ENCODE data around the gene POLR1E. TPM values are rescaled to one million over a fixed set of nuclear protein-coding genes. Genes with fewer than 3 reads are reported as not detected.

The POLR1E gene, protein sequence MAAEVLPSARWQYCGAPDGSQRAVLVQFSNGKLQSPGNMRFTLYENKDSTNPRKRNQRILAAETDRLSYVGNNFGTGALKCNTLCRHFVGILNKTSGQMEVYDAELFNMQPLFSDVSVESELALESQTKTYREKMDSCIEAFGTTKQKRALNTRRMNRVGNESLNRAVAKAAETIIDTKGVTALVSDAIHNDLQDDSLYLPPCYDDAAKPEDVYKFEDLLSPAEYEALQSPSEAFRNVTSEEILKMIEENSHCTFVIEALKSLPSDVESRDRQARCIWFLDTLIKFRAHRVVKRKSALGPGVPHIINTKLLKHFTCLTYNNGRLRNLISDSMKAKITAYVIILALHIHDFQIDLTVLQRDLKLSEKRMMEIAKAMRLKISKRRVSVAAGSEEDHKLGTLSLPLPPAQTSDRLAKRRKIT
- 24.4 and 26.9 TPM in 2 replicates for total RNA-seq

DNA sequence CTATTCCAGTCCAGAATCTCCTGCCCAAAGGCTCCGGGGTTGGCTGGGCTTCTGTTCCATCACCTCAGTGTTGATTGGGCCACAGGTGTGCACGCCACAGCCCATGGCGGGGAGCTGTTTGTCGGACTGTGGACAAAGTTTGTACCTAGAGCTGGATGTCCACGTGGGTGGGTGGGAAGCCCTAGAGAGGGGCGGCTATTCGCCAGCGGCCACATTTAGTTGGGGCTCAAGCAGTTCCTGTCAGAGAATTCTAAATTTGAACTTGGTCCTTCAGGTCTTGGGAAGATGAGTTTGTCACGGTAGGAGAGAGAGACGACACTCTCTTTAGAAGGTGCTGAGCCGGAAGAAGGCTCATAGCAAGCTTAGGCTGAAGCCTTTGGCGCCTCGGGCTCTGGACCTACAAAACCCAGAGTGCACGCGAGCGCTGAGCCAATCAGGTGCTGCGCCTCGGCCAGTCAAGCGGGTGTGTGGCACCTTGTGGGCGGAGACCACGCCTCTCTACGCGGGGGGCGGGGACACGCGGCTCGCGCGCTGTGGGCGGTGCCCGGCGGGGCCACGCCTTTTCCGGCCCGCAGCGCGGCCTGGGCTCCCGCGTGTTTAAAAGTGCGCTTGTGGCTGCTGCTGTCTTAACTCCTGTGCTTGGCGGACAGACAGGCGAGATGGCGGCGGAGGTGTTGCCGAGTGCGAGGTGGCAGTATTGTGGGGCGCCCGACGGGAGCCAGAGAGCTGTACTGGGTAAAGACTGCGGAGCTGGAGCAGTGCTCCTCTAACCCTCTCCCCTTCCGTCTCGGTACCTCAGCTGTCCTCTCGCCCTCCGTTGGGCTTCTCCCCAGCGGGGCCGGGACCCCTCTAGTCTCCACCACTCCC is at the start of gene POLR1E:
Gene POLR1E, plus strand, starts transcription at position 560 of the 867 bp plus-strand sequence. Its CDS starts 100 bp downstream, at position 660.
- Histone ChIP-seq H3K27me3 (ENCODE audit: control insufficient read depth, insufficient read depth, low read length) (no peaks in the 10 kb centered on the region), H3K4me3 (ENCODE audit: low read depth, low read length) (peak within 1 kb of the TSS; percentile 79), H3K36me3 (ENCODE audit: control insufficient read depth, insufficient read depth, low read length) (no peaks in the 10 kb centered on the region)
- TF ChIP-seq, protein P1, sequence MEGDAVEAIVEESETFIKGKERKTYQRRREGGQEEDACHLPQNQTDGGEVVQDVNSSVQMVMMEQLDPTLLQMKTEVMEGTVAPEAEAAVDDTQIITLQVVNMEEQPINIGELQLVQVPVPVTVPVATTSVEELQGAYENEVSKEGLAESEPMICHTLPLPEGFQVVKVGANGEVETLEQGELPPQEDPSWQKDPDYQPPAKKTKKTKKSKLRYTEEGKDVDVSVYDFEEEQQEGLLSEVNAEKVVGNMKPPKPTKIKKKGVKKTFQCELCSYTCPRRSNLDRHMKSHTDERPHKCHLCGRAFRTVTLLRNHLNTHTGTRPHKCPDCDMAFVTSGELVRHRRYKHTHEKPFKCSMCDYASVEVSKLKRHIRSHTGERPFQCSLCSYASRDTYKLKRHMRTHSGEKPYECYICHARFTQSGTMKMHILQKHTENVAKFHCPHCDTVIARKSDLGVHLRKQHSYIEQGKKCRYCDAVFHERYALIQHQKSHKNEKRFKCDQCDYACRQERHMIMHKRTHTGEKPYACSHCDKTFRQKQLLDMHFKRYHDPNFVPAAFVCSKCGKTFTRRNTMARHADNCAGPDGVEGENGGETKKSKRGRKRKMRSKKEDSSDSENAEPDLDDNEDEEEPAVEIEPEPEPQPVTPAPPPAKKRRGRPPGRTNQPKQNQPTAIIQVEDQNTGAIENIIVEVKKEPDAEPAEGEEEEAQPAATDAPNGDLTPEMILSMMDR (IDR thresholded peaks at IDR 0.05; ENCODE audit: insufficient read depth, low read length, poor library complexity, severe bottlenecking), result no peak
- peak; percentile 79 for DNase-seq (ENCODE audit: low read depth)

DNA sequence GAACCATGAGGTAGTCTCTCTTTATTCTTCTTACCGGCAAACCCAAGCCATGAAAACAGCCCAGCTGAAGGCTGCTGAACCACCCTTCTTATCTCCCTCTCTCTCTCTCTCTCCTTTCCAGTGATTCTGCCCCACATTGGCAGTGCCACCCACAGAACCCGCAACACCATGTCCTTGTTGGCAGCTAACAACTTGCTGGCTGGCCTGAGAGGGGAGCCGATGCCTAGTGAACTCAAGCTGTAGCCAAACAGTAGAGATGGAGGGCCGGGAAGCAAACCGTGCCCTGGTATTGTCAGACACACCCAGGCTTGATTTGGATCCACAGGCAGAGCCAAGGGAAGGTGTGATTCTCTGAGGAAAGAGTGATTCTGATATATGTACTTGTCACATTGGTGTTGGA is 49.2 kb upstream of the POLR1E start:
- H3K4me3 ChIP-seq (ENCODE audit: low read depth, low read length), result no peak overlapping the region
- H3K36me3 ChIP-seq (ENCODE audit: control insufficient read depth, insufficient read depth, low read length), result peaks cover 6% of the 10 kb centered on the region
- DNase-seq (ENCODE audit: low read depth), result no peak
- TF ChIP-seq, protein P1 (IDR thresholded peaks at IDR 0.05; ENCODE audit: insufficient read depth, low read length, poor library complexity, severe bottlenecking), result no peak
- no peaks in the 10 kb centered on the region for H3K27me3 ChIP-seq (ENCODE audit: control insufficient read depth, insufficient read depth, low read length)

DNA sequence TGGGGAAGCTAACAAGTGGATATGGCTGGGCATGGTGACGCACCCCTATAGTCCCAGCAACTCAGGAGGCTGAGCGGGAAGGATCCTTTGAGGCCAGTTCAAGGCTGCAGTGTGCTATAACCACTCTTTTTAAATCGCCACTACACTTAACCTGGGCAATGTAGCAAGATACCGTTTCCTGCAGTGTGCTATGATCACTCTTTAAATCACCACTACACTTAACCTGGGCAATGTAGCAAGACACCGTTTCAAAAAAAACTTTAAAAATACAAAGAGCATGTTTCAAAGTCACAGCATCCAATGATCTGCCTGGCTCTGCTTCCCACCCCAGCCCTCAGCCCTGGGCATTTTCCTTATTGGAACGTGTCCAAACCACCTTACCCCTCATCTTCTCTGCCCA is 48.7 kb upstream of the POLR1E start:
- TF ChIP-seq, protein P1 (IDR thresholded peaks at IDR 0.05; ENCODE audit: insufficient read depth, low read length, poor library complexity, severe bottlenecking), result no peak
- DNase-seq (ENCODE audit: low read depth), result no peak
- Histone ChIP-seq H3K36me3 (ENCODE audit: control insufficient read depth, insufficient read depth, low read length) (peaks cover 6% of the 10 kb centered on the region), H3K4me3 (ENCODE audit: low read depth, low read length) (no peak overlapping the region), H3K27me3 (ENCODE audit: control insufficient read depth, insufficient read depth, low read length) (no peaks in the 10 kb centered on the region)

DNA sequence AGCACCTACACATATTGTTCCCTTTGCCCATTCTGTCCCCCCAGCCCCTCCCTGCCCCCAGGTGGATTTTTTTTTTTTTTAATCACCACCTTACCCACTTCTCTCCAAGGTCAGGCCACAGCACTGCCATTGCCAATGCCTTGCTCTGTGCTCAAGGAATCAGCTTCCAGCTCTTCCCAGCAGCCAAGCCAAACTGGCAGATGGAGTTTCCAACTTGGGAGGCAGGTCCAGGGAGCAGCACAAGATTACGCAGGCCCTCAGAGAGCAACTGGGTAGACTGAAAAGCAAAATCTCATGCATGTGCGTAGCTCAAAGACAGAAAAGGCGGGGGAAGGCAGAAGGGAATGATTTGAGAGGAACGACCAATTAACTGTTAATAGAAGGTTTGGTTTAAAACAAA is 48.1 kb upstream of the POLR1E start:
- TF ChIP-seq, protein P1 (IDR thresholded peaks at IDR 0.05; ENCODE audit: insufficient read depth, low read length, poor library complexity, severe bottlenecking), result no peak
- Histone ChIP-seq H3K4me3 (ENCODE audit: low read depth, low read length) (no peak overlapping the region), H3K27me3 (ENCODE audit: control insufficient read depth, insufficient read depth, low read length) (no peaks in the 10 kb centered on the region), H3K36me3 (ENCODE audit: control insufficient read depth, insufficient read depth, low read length) (peaks cover 6% of the 10 kb centered on the region)
- DNase-seq (ENCODE audit: low read depth), result no peak

DNA sequence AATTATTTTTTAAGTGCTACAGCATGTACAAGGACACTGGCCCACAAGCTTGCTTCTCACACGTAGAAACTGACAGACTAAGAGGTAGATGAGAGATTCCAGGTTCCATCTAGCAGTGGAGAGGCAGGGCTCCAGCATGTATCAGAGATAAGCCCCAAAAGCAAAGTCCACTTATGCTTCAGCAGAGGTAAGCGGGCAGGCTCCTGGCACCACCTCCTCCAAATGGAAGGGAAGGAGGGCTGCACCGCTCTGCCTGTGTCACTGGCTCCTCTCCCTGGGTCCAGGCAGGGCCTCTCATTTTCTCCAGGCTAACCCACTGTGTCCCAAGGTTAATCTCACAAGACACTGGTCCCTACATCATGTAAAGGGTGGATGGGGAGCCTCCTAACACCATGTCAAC is 47.4 kb upstream of the POLR1E start:
- H3K36me3 ChIP-seq (ENCODE audit: control insufficient read depth, insufficient read depth, low read length), result peaks cover 6% of the 10 kb centered on the region
- no peak for DNase-seq (ENCODE audit: low read depth)
- TF ChIP-seq, protein P1 (IDR thresholded peaks at IDR 0.05; ENCODE audit: insufficient read depth, low read length, poor library complexity, severe bottlenecking), result no peak
- H3K27me3 ChIP-seq (ENCODE audit: control insufficient read depth, insufficient read depth, low read length), result no peaks in the 10 kb centered on the region
- no peak overlapping the region for H3K4me3 ChIP-seq (ENCODE audit: low read depth, low read length)

Measured in kidney epithelial cell (primary cell).